DOHH2 (cell line): ENCODE results near the gene RIPOR3.

ENCODE experiments used
- EZH2phosphoT487 ChIP-seq: fragments of 200-600 bp; sonication (generic); IDR thresholded peaks from 2 replicates; pipeline ENCODE4 v1.6.1; 2017; ENCODE audit warnings: borderline replicate concordance, mild to moderate bottlenecking, antibody characterized with exemption, low read length, moderate library complexity, mixed read lengths
- TF ChIP-seq, protein P1 (sequence below): fragments of 200-600 bp; sonication (generic); IDR thresholded peaks from one replicate; pipeline ENCODE4 v1.5.1; 2014; ENCODE audit warnings: antibody characterized with exemption, mild to moderate bottlenecking, low read depth, low read length; ENCODE audit not compliant: poor library complexity, severe bottlenecking

DNA sequence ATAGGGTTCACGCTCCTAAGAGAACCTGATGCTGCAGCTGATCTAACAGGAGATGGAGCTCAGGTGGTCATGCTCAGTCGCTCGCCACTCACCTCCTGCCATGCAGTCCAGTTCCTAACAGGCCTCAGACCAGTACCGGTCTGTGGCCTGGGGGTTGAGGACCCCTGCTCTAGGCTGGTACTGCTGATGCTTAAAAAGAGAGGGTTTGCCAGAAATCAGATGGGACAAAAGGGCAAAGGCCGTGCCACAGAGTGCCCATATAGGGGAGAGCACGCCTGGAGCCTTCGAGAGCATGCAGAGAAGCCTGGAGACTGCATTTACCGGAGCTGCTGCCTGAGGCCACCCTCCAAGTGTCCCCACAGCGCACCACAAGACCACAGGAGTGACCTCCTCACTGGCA, 105.7 kb downstream of the RIPOR3 start:
- TF ChIP-seq, protein P1, sequence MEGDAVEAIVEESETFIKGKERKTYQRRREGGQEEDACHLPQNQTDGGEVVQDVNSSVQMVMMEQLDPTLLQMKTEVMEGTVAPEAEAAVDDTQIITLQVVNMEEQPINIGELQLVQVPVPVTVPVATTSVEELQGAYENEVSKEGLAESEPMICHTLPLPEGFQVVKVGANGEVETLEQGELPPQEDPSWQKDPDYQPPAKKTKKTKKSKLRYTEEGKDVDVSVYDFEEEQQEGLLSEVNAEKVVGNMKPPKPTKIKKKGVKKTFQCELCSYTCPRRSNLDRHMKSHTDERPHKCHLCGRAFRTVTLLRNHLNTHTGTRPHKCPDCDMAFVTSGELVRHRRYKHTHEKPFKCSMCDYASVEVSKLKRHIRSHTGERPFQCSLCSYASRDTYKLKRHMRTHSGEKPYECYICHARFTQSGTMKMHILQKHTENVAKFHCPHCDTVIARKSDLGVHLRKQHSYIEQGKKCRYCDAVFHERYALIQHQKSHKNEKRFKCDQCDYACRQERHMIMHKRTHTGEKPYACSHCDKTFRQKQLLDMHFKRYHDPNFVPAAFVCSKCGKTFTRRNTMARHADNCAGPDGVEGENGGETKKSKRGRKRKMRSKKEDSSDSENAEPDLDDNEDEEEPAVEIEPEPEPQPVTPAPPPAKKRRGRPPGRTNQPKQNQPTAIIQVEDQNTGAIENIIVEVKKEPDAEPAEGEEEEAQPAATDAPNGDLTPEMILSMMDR, result no peak
- TF ChIP-seq EZH2phosphoT487, result no peak
